ENCODE results near the gene CTSV.
"Not testable (repeated sequence)": the region's sequence is repeated elsewhere in the genome, so short reads cannot be mapped to it uniquely, and the experiment has no call there.

Gene CTSV

GRCh38 chr9:97038611-97039513 lies at the start of gene CTSV:
Gene CTSV, minus strand, starts transcription at chr9:97039142. Its CDS starts 1,099 bp downstream, at chr9:97038043.
- DNase-seq (ENCODE audit: low read depth in 2 of 2), result peak; percentile 67 to 82

GRCh38 chr9:97087668-97088215 lies 48.8 kb upstream of the CTSV start:
- not testable (repeated sequence) for DNase-seq (ENCODE audit: low read depth in 2 of 2)

- DNase-seq (ENCODE audit: low read depth in 2 of 2), result not testable (repeated sequence)
Observed at GRCh38 chr9:97084562-97084991, 45.6 kb upstream of the CTSV start.

DNA sequence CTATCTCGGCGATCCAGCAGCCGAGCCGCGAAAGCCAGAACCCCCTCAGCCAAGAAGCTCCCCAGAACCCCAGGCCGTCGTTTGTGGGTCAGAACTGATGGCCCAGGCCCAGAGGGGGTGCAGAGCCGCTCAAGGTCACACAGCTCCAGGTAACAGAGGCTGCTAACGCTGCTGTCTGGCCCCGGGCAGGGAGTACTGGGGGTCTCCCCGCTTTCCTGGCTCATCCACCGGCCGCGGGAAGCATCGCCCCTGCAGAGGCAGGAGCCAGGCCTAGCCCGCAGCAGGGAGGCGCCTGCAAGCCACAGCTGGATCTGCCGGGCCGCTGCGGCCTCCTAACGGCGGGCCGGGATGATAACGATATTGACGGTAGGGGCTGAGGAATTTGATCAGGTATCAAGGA lies 39.4 kb upstream of the CTSV start:
- DNase-seq (ENCODE audit: low read depth in 2 of 2), result no peak

- no peak for DNase-seq (ENCODE audit: low read depth in 2 of 2)
Observed at GRCh38 chr9:97077452-97078295, 38.7 kb upstream of the CTSV start.

- DNase-seq (ENCODE audit: low read depth in 2 of 2), result not testable (repeated sequence)
Observed at GRCh38 chr9:97076731-97077451, 37.9 kb upstream of the CTSV start.

- no peak for DNase-seq (ENCODE audit: low read depth in 2 of 2)
Observed at GRCh38 chr9:97076238-97076637, 37.3 kb upstream of the CTSV start.

DNA sequence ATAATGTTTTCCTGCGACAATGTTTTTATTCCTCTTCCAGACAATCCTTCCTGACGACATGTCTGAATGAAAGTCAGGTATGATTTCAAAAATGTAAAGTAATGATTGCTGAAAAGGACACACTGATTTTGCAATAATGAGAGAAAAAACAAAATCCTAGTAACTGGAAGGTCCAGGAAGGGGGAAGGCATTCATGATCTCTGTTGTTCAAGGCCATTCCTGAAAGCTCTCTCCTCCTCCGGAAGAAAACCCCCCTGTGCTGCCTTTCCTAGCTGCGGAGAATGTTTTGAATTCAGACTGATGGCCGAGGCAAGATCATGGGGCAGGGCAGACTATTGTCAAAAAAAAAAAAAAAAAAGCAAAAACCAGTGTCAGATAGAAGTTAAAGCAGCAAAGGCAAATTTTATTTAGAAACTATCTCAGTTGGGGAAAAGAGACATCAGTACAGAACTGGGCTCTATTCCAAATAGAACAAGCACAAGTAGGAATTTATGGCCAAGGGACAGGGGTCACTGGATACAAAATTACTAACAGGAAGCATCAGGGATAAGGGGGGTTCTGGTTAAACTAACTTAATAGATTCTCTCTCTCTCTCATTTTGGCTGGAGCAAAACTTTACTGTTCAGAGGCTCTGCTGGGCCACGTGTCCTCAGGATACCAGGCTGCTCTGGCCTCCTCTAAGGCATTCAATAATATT lies 36.5 kb upstream of the CTSV start:
- no peak for DNase-seq (ENCODE audit: low read depth in 2 of 2)

DNA sequence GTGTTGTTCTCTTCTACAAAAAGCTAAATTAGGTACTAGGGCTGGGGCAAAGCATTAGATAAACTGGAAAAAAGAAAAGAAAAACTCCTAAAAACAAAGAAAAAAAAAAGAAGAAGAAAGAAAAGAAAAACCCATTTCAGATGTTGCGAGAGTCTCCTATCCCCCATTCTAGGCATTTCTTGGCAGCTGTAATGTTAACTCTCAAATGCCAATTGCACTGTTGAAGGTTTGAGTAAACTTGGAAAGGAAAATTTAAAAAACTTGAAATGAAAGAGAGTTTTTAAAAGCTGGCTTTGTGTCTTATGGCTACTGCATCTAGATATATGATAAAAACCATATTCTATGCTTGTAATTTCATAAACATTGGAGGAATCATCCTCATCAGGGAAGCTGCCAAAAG lies 34.6 kb upstream of the CTSV start:
- no peak for DNase-seq (ENCODE audit: low read depth in 2 of 2)

DNA sequence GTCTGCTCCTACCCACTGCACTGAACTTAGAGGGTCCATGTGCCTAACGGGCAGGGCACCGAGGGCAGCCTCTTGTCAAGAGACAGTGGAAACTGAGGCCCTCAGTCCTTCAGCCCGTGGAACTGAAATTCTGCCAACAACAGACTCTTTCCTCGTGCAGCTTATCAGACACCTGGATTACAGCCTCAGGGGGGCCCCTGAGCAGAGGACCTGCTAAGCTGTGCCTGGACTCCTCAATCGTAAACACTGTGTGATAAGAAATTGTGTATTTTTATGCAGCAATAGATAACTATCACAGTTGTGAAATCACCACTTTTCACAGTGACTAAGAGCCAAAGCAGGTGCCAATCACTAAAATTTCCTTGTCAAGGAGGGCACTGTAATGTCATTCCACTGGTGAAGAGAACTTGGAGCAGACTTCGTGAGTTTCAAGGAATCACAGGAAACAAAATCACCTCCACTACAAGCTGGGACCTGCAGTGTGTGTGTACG lies 33.4 kb upstream of the CTSV start:
- DNase-seq (ENCODE audit: low read depth in 2 of 2), result no peak

DNA sequence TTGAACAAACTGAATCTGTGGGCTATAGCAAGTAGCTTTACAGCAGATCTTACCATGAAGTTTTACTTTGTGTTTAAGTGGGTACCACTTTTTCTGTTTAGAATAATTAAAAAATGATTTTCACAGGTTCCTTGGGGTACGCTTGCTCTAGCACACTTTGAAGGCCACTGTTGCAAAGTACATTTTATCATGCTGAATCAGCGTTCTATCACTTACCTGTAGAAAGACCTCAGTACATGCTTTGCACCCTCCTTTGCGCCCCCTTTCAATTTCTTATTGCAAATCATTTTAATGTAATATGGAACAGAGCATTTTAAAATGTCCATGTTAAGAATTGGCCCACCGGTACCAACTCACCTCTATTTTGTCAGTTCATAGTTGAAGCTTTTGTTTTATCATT lies 31.4 kb upstream of the CTSV start:
- DNase-seq (ENCODE audit: low read depth in 2 of 2), result not testable (repeated sequence)

DNA sequence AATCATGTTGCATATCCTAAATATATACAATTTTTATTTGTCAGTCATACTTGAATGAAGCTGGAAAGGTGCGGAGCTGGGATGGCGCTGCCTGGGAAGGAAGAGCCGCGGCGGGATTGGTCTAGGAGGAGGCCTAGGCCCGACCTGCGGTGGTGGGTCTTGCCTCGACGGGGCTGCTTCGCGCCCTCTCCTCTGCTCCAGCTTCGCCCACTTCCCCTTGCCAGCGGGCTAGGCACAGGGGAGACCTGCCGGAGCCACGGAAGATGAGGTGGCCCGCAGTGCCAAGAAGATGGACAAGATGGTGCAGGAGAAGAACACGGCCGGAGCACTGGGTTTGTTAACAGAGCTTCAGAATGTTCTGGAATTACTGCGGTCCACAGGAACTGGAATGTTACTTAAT lies 28.5 kb upstream of the CTSV start:
- no peak for DNase-seq (ENCODE audit: low read depth in 2 of 2)

- no peak for DNase-seq (ENCODE audit: low read depth in 2 of 2)
Observed at GRCh38 chr9:97064176-97064575, 25.2 kb upstream of the CTSV start.

DNA sequence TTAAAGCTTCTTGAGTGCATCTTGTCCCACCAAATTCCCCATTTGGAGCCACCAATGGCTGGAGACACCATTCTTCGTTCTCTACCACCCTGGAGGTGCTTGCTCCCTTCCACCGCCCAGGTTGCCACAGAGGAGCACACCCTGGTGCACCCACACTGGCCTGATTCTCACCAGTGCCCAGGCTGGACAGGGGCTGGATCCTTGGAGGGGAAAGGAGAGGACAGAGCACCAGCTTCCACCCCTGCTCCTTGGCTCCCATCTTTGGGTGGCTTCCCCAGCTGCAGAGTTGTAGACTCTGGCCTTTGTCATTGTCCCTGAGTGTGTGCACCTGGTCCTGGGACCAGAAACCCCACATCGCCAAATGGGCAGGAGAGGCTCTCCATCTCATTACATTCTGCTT lies 21.9 kb upstream of the CTSV start:
- DNase-seq (ENCODE audit: low read depth in 2 of 2), result no peak

DNA sequence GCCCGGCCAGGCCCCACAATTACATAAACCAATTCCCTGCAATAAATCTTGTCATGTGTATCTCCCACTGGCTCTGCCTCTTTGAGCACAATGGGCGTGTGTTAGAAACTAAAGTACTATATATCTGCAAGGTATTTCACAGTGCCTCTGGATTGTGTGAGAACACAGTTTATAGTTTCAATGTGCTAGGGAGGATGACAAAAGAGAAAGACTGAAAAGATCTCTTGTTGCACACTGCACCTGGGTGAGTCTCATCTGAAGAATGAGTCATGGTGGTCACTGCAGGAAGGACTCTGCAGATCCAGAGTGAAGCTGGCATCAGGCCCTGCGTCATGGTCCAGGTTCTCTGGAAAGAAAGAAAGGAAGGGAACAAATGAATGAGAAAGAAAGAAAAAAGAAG lies 20.7 kb upstream of the CTSV start:
- no peak for DNase-seq (ENCODE audit: low read depth in 2 of 2)

DNA sequence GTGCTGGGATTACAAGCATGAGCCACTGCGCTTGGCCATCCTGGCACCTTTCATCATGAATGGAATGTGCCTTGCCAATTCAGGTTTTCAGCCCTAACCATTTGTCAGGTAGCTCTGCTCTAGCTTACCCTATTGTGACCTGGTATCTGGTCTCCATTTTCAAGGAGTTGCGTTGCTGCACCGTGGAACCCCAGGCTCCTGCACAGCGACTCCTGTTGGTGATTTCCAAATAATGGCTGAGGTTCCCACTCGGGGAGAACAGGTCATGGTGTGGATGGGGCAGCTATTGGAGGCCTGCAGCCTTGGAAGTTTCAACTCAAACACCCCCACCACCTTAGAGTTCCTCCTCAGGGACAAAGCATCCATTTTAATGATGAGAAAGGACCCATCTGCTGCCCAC lies 18.7 kb upstream of the CTSV start:
- DNase-seq (ENCODE audit: low read depth in 2 of 2), result no peak

- not testable (repeated sequence) for DNase-seq (ENCODE audit: low read depth in 2 of 2)
Observed at GRCh38 chr9:97055891-97056290, 16.9 kb upstream of the CTSV start.

DNA sequence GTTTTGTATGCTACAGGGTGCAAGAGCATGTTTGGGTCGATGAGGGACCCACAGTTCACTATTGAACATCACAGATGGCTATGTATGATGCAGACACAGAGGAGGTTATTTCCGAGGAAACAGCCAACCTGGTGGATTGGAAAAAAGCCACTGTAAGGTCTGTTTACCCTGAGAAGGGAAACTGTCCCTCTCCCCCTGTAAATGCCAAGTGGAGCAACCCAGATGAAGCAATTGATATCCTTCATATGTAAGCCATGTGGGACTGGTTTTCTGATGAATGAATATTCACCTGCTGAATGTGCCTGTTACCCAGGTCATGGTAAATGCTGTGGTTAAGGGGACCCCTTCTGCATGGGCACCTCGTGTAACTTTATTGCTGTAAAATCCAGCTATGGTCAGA lies 14.8 kb upstream of the CTSV start:
- DNase-seq (ENCODE audit: low read depth in 2 of 2), result no peak

DNA sequence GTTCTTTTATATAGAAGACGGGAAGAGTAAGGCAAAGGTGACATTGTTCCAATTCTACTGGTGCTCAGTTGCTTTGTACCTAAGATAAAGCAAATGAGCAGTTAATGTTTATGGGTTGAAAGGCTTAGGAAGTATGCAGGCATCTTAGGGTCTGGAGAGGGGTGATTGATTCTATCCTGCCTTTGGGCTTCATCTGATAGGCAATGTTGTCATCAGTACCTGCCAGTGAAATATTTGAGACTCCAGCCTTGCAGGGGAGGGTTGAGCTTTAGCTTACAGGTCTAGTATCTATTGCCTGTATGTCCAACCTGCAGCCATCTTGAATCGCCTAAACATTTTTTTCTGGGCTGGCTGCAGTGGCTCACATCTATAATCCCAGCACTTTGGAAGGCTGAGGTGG lies 13.8 kb upstream of the CTSV start:
- DNase-seq (ENCODE audit: low read depth in 2 of 2), result no peak

DNA sequence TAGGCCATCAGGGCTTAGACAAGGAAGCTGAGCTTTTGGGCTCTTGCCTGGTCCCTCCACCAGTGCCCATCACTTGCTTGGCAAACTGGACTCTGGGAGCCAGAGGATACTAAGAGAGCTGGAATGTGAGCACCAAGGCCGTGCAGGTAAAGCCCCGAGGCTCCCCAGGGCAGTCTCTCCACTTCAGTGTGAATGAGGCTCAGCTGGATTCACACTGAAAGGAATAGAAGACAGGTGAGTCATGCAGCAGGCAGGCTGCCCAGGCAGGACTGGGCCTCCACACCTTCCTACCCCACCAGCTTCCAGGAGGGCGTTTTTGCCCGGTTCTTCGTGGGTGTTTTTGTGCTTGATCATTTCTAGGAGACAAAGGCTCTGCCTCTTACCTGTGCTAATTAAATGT lies 7.3 kb upstream of the CTSV start:
- DNase-seq (ENCODE audit: low read depth in 2 of 2), result no peak

- DNase-seq (ENCODE audit: low read depth in 2 of 2), result no peak
Observed at GRCh38 chr9:97045300-97045699, 6.4 kb upstream of the CTSV start.
